CD4-positive, alpha-beta T cell (primary cell): ENCODE data around the gene BTN2A1. TPM values are rescaled to one million over a fixed set of nuclear protein-coding genes. Genes with fewer than 3 reads are reported as not detected.

Source experiments
- ATAC-seq: fragments of 200-7000 bp; cut with Tn5 transposase; one replicate; pipeline ENCODE4 v1.10.0; 2022; ENCODE audit warnings: mild to moderate bottlenecking; ENCODE audit not compliant: poor library complexity
- CTCF ChIA-PET: fragments of 350-600 bp; sonication (Branson Sonifier 250); formaldehyde crosslinking; loops from one replicate; lab custom pipeline; 2021; ENCODE audit warnings: antibody characterized with exemption, inconsistent platforms; lab: Charles Lee
- POLR2A ChIA-PET: fragments of 350-600 bp; sonication (Branson Sonifier 250); formaldehyde crosslinking; loops from one replicate; lab custom pipeline; 2021; ENCODE audit warnings: antibody characterized with exemption, inconsistent platforms; lab: Charles Lee
- DNase-seq, 14 experiments: peaks; one replicate each; pipeline ENCODE4 v3.0.0-alpha.2; 2013 to 2020; ENCODE audit warnings: mixed read lengths in 2 of 14
- H3K27ac ChIP-seq, 2 donors: one replicate each; pipeline versions ENCODE4 v1.5.1 to v1.7.0; 2013; ENCODE audit warnings: low read length in 2 of 2, low read depth in 1 of 2, mild to moderate bottlenecking in 1 of 2
- H3K27me3 ChIP-seq, 2 experiments: 1 replicate in 1 of 2; 2 replicates in 1 of 2; pipeline versions ENCODE4 v1.6.1 to v1.7.0; 2013; ENCODE audit warnings: low read length in 2 of 2, control low read depth in 1 of 2, mild to moderate bottlenecking in 1 of 2, moderate library complexity in 1 of 2; ENCODE audit not compliant: insufficient read depth in 2 of 2, control insufficient read depth in 1 of 2
- H3K36me3 ChIP-seq: one replicate; pipeline ENCODE4 v1.6.1; 2013; ENCODE audit warnings: low read length, control low read depth; ENCODE audit not compliant: insufficient read depth
- H3K4me1 ChIP-seq: one replicate; pipeline ENCODE4 v1.6.1; 2013; ENCODE audit warnings: low read length, control low read depth; ENCODE audit not compliant: insufficient read depth
- H3K4me3 ChIP-seq: one replicate; pipeline ENCODE4 v1.5.1; 2013; ENCODE audit warnings: mild to moderate bottlenecking, low read length, moderate library complexity
- H3K9me3 ChIP-seq, 2 experiments: 1 replicate in 1 of 2; 2 replicates in 1 of 2; pipeline versions ENCODE4 v1.6.1 to v1.7.0; 2013; ENCODE audit warnings: low read length in 2 of 2, mild to moderate bottlenecking in 2 of 2, control low read depth in 1 of 2, moderate library complexity in 1 of 2; ENCODE audit not compliant: control insufficient read depth in 1 of 2, insufficient read depth in 1 of 2
- H3K27ac Mint-ChIP-seq: one replicate; pipeline ENCODE4 v1.8.0; 2020; ENCODE audit warnings: mixed read lengths
- H3K27me3 Mint-ChIP-seq: one replicate; pipeline ENCODE4 v1.8.0; 2021; ENCODE audit warnings: mixed read lengths
- H3K36me3 Mint-ChIP-seq: one replicate; pipeline ENCODE4 v1.8.0; 2021; ENCODE audit warnings: low read depth, mixed read lengths
- H3K4me1 Mint-ChIP-seq: one replicate; pipeline ENCODE4 v1.8.0; 2021; ENCODE audit warnings: low read depth, mixed read lengths
- H3K4me3 Mint-ChIP-seq: one replicate; pipeline ENCODE4 v1.8.0; 2020; ENCODE audit warnings: mild to moderate bottlenecking, mixed read lengths
- H3K9me3 Mint-ChIP-seq: one replicate; pipeline ENCODE4 v1.8.0; 2020; ENCODE audit warnings: mixed read lengths
- intact Hi-C, 2 experiments: fragments of 100-400 bp; cut with DNase I in 1 of 2; cut with micrococcal nuclease in 1 of 2; formaldehyde crosslinking; loops; one replicate each; pipeline versions ENCODE4 v1.15.1 to v1.9.0; 2023 to 2025; cut with DNase I, micrococcal nuclease
- total RNA-seq, 174 experiments: library from RNA in 2 of 174; stranded (reverse) in 2 of 174; gene quantifications; one replicate each; pipeline ENCODE4 v1.2.3 and lab custom pipeline; 2021 to 2026
- TF ChIP-seq, protein P1 (sequence below): fragments of 200-600 bp; IDR thresholded peaks from one replicate; pipeline ENCODE4 v1.8.0; 2022; ENCODE audit warnings: antibody characterized with exemption, mild to moderate bottlenecking

The BTN2A1 gene
- total RNA-seq, 2 experiments from 2014 or later: 16.2 to 17.5 TPM

GRCh38 chr6:26426691-26427450 lies 30.9 kb upstream of the BTN2A1 start:
- no peaks in the 10 kb centered on the region for H3K36me3 ChIP-seq
- no peak overlapping the region for H3K4me3 ChIP-seq
- Mint-ChIP-seq H3K4me1 (peaks cover 3% of the 10 kb centered on the region), H3K4me3 (no peak overlapping the region), H3K27ac (no peak overlapping the region), H3K9me3 (no peaks in the 10 kb centered on the region), H3K27me3 (no peaks in the 10 kb centered on the region), H3K36me3 (no peaks in the 10 kb centered on the region)
- intact Hi-C loops: no loop called here
- TF ChIP-seq, protein P1, sequence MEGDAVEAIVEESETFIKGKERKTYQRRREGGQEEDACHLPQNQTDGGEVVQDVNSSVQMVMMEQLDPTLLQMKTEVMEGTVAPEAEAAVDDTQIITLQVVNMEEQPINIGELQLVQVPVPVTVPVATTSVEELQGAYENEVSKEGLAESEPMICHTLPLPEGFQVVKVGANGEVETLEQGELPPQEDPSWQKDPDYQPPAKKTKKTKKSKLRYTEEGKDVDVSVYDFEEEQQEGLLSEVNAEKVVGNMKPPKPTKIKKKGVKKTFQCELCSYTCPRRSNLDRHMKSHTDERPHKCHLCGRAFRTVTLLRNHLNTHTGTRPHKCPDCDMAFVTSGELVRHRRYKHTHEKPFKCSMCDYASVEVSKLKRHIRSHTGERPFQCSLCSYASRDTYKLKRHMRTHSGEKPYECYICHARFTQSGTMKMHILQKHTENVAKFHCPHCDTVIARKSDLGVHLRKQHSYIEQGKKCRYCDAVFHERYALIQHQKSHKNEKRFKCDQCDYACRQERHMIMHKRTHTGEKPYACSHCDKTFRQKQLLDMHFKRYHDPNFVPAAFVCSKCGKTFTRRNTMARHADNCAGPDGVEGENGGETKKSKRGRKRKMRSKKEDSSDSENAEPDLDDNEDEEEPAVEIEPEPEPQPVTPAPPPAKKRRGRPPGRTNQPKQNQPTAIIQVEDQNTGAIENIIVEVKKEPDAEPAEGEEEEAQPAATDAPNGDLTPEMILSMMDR: no peak
- H3K27ac ChIP-seq: no peak overlapping the region
- DNase-seq (no peak), ATAC-seq (no peak)
- H3K27me3 ChIP-seq: no peaks in the 10 kb centered on the region
- H3K4me1 ChIP-seq: peaks cover 3% of the 10 kb centered on the region
- ChIA-PET CTCF (interaction anchor here (0.7 kb wide), 1 partner anchor 1358 kb away, joined by 4 read pairs; no protein-coding TSS in a partner anchor), POLR2A (no interaction called here)
- H3K9me3 ChIP-seq: no peaks in the 10 kb centered on the region

DNA sequence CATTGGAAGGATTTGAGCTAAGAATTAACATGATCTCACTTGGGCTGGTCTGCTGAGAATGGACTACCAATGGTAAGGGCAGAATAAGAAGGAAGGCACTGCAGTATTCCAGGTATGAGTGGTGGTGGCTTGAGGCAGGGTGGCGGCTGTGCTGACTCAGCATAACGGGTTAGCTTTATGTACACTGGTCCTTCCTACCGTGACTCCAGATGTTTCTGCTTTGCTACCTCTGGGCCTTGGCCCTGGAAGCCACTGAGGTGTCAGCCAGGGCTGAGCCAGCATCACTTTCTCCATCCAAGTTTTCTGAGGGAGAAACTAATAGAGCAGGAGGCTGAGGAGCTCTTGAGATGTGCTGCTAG lies 30.3 kb upstream of the BTN2A1 start:
- Mint-ChIP-seq H3K27ac (no peak overlapping the region), H3K4me1 (no peaks in the 10 kb centered on the region), H3K4me3 (no peak overlapping the region), H3K9me3 (no peaks in the 10 kb centered on the region), H3K36me3 (no peaks in the 10 kb centered on the region), H3K27me3 (no peaks in the 10 kb centered on the region)
- TF ChIP-seq, protein P1: no peak
- H3K4me3 ChIP-seq: no peak overlapping the region
- no peaks in the 10 kb centered on the region for H3K9me3 ChIP-seq
- POLR2A ChIA-PET: no interaction called here
- no peak for ATAC-seq
- H3K4me1 ChIP-seq: no peaks in the 10 kb centered on the region
- CTCF ChIA-PET: no interaction called here
- no peaks in the 10 kb centered on the region for H3K36me3 ChIP-seq
- DNase-seq: no peak
- no peaks in the 10 kb centered on the region for H3K27me3 ChIP-seq
- intact Hi-C loops: no loop called here
- H3K27ac ChIP-seq: no peak overlapping the region

- no peaks in the 10 kb centered on the region for H3K27me3 ChIP-seq
- Mint-ChIP-seq H3K27ac (no peak overlapping the region), H3K4me3 (no peak overlapping the region), H3K36me3 (no peaks in the 10 kb centered on the region), H3K4me1 (no peaks in the 10 kb centered on the region), H3K27me3 (no peaks in the 10 kb centered on the region), H3K9me3 (no peaks in the 10 kb centered on the region)
- POLR2A ChIA-PET: no interaction called here
- no peak overlapping the region for H3K27ac ChIP-seq
- H3K4me1 ChIP-seq: no peaks in the 10 kb centered on the region
- H3K36me3 ChIP-seq: no peaks in the 10 kb centered on the region
- CTCF ChIA-PET: no interaction called here
- DNase-seq (no peak), ATAC-seq (no peak)
- H3K9me3 ChIP-seq: no peaks in the 10 kb centered on the region
- no peak overlapping the region for H3K4me3 ChIP-seq
- TF ChIP-seq, protein P1: no peak
- intact Hi-C loops: no loop called here
Observed at GRCh38 chr6:26428206-26428605, 29.5 kb upstream of the BTN2A1 start.
